Natural killer cell (primary cell): ENCODE measurements around the gene UROD. TPM values are rescaled to one million over a fixed set of nuclear protein-coding genes. Genes with fewer than 3 reads are reported as not detected.

Experiments
- ATAC-seq, 3 donors: fragments of 150-1000 bp in 2 of 3; fragments of 200-7000 bp in 1 of 3; cut with Tn5 transposase; 1 replicate in 1 of 3; 2 replicates in 2 of 3; pipeline ENCODE4 v1.10.0; 2021; ENCODE audit warnings: mild to moderate bottlenecking in 2 of 3, moderate library complexity in 2 of 3
- DNase-seq, 2 donors: peaks; one replicate each; pipeline versions ENCODE4 v3.0.0 to v3.0.0-alpha.2; 2013 to 2021; ENCODE audit warnings: mixed read lengths in 1 of 2
- H3K27ac ChIP-seq: one replicate; pipeline ENCODE4 v1.5.1; 2013; ENCODE audit warnings: mild to moderate bottlenecking, low read length
- H3K27me3 ChIP-seq: one replicate; pipeline ENCODE4 v1.6.1; 2013; ENCODE audit warnings: low read length; ENCODE audit not compliant: control insufficient read depth, insufficient read depth
- H3K36me3 ChIP-seq: one replicate; pipeline ENCODE4 v1.6.1; 2013; ENCODE audit warnings: low read length; ENCODE audit not compliant: control insufficient read depth, insufficient read depth
- H3K4me1 ChIP-seq: one replicate; pipeline ENCODE4 v1.6.1; 2013; ENCODE audit warnings: low read length; ENCODE audit not compliant: control insufficient read depth, insufficient read depth
- H3K4me3 ChIP-seq: one replicate; pipeline ENCODE4 v1.5.1; 2013; ENCODE audit warnings: low read length
- H3K9me3 ChIP-seq: one replicate; pipeline ENCODE4 v1.6.1; 2013; ENCODE audit warnings: low read length; ENCODE audit not compliant: control insufficient read depth, insufficient read depth
- H3K27ac Mint-ChIP-seq, 2 donors: one replicate each; pipeline ENCODE4 v1.8.0; 2022; ENCODE audit warnings: mild to moderate bottlenecking in 2 of 2, mixed read lengths in 2 of 2, moderate library complexity in 1 of 2
- H3K27me3 Mint-ChIP-seq, 2 donors: one replicate each; pipeline ENCODE4 v1.8.0; 2022; ENCODE audit warnings: low read depth in 2 of 2, mixed read lengths in 2 of 2
- H3K36me3 Mint-ChIP-seq: one replicate; pipeline ENCODE4 v1.8.0; 2022; ENCODE audit warnings: mixed read lengths
- H3K4me1 Mint-ChIP-seq, 2 donors: one replicate each; pipeline ENCODE4 v1.8.0; 2022; ENCODE audit warnings: mixed read lengths in 2 of 2
- H3K4me3 Mint-ChIP-seq: one replicate; pipeline ENCODE4 v1.8.0; 2022; ENCODE audit warnings: mild to moderate bottlenecking, moderate library complexity, mixed read lengths
- H3K9me3 Mint-ChIP-seq, 2 donors: one replicate each; pipeline ENCODE4 v1.8.0; 2022; ENCODE audit warnings: mixed read lengths in 2 of 2
- CTCF ChIP-seq: fragments of 200-600 bp; IDR thresholded peaks from one replicate; pipeline ENCODE4 v1.8.0; 2022; ENCODE audit warnings: antibody characterized with exemption
- WGBS: methylation state at CpG from one replicate; pipeline ENCODE4 v1.1.7; 2013; ENCODE audit warnings: missing lambda C conversion rate; ENCODE audit not compliant: insufficient coverage; 5-methylcytosine and 5-hydroxymethylcytosine counted together
- intact Hi-C: fragments of 100-400 bp; cut with micrococcal nuclease; formaldehyde crosslinking; loops from one replicate; pipeline ENCODE4 v1.14.2; 2022
- total RNA-seq, 4 donors: library from RNA; stranded (reverse); fragments of 120-200 nt in 1 of 4; gene quantifications; one replicate each; pipeline versions ENCODE4 v1.2.3 to v1.2.4, GENCODE V29; 2013 to 2022

Gene UROD
- total RNA-seq, 3 donors from 2014 or later (not counting 1 experiment from before 2014, with no cell fraction given), result 54.5 to 65.4 (median 56.6) TPM

GRCh38 chr1:45005761-45006160, 6.3 kb upstream of the UROD start:
- 97% methylated on average over 6 of the region's 6 CpGs for WGBS
- H3K36me3 Mint-ChIP-seq, result no peaks in the 10 kb centered on the region

GRCh38 chr1:45007311-45007710, 4.7 kb upstream of the UROD start:
- H3K36me3 ChIP-seq, result peaks cover 68% of the 10 kb centered on the region
- no peaks in the 10 kb centered on the region for H3K27me3 ChIP-seq
- no peak overlapping the region for H3K27ac ChIP-seq
- 89% methylated on average over 11 of the region's 11 CpGs for WGBS
- DNase-seq, result no peak
- Mint-ChIP-seq H3K4me1 (peaks cover 29 to 40% of the 10 kb centered on the region in 2 donors), H3K4me3 (no peak overlapping the region), H3K27ac (no peak overlapping the region), H3K27me3 (no peaks in the 10 kb centered on the region), H3K36me3 (no peaks in the 10 kb centered on the region), H3K9me3 (no peaks in the 10 kb centered on the region)
- H3K4me1 ChIP-seq, result peaks cover 30% of the 10 kb centered on the region
- ATAC-seq, result no peak
- TF ChIP-seq CTCF, result no peak
- no peaks in the 10 kb centered on the region for H3K9me3 ChIP-seq
- intact Hi-C loops, result no loop called here
- no peak overlapping the region for H3K4me3 ChIP-seq

More at GRCh38 chr1:45005761-45006160, 6.3 kb upstream of the UROD start:
- Histone ChIP-seq H3K27me3 (no peaks in the 10 kb centered on the region), H3K4me3 (no peak overlapping the region), H3K36me3 (peaks cover 69% of the 10 kb centered on the region), H3K4me1 (peaks cover 18% of the 10 kb centered on the region), H3K9me3 (no peaks in the 10 kb centered on the region), H3K27ac (no peak overlapping the region)
- DNase-seq, result no peak
- H3K4me1 Mint-ChIP-seq, result peaks cover 19 to 30% of the 10 kb centered on the region in 2 donors
- intact Hi-C loops, result no loop called here
- ATAC-seq, result no peak
- H3K27ac Mint-ChIP-seq, result no peak overlapping the region
- TF ChIP-seq CTCF, result no peak
- H3K4me3 Mint-ChIP-seq, result no peak overlapping the region
- H3K27me3 Mint-ChIP-seq, result no peaks in the 10 kb centered on the region
- no peaks in the 10 kb centered on the region for H3K9me3 Mint-ChIP-seq

- no peaks in the 10 kb centered on the region for H3K36me3 Mint-ChIP-seq
- DNase-seq (no peak), ATAC-seq (no peak)
- Histone ChIP-seq H3K27ac (no peak overlapping the region), H3K4me3 (no peak overlapping the region), H3K4me1 (peaks cover 38% of the 10 kb centered on the region), H3K36me3 (peaks cover 61% of the 10 kb centered on the region), H3K27me3 (no peaks in the 10 kb centered on the region), H3K9me3 (no peaks in the 10 kb centered on the region)
- H3K27ac Mint-ChIP-seq, result no peak overlapping the region
- intact Hi-C loops, result no loop called here
- H3K9me3 Mint-ChIP-seq, result no peaks in the 10 kb centered on the region
- TF ChIP-seq CTCF, result no peak
- H3K27me3 Mint-ChIP-seq, result no peaks in the 10 kb centered on the region
- peaks cover 34 to 47% of the 10 kb centered on the region in 2 donors for H3K4me1 Mint-ChIP-seq
- H3K4me3 Mint-ChIP-seq, result no peak overlapping the region
- WGBS, result 96% methylated on average over 3 of the region's 3 CpGs
Measured at GRCh38 chr1:45008076-45008475, 4.0 kb upstream of the UROD start.

- Histone ChIP-seq H3K4me1 (peaks cover 39% of the 10 kb centered on the region), H3K4me3 (no peak overlapping the region), H3K9me3 (no peaks in the 10 kb centered on the region), H3K27me3 (no peaks in the 10 kb centered on the region), H3K36me3 (peaks cover 56% of the 10 kb centered on the region), H3K27ac (no peak overlapping the region)
- no peak for ATAC-seq
- Mint-ChIP-seq H3K4me1 (peaks cover 34 to 50% of the 10 kb centered on the region in 2 donors), H3K36me3 (no peaks in the 10 kb centered on the region), H3K27ac (peak overlapping the region in 1 of 2 donors; percentile 97), H3K4me3 (no peak overlapping the region), H3K27me3 (no peaks in the 10 kb centered on the region), H3K9me3 (no peaks in the 10 kb centered on the region)
- 97% methylated on average over 12 of the region's 12 CpGs for WGBS
- DNase-seq, result no peak
- no peak for TF ChIP-seq CTCF
- intact Hi-C loops, result no loop called here
Measured at GRCh38 chr1:45008516-45008915, 3.5 kb upstream of the UROD start.
